MCF 10A (cell line): Measurements from ENCODE around the gene MFSD11. TPM values are rescaled to one million over a fixed set of nuclear protein-coding genes. Genes with fewer than 3 reads are reported as not detected.
A peak's percentile ranks its signal among the peaks of the same experiment; 100 is the strongest.

Experiments
- BruUV-seq: library from RNA; stranded (reverse); fragments of 400-500 nt; replicated peaks from 2 replicates; lab custom pipeline; 2021; lab: Mats Ljungman, UMichigan
- CTCF ChIA-PET: fragments of 300-600 bp; sonication (Branson Sonifier 250); formaldehyde crosslinking; extraction: SDS; loops from one replicate; lab custom pipeline; 2021; ENCODE audit warnings: antibody characterized with exemption, inconsistent platforms; lab: Yijun Ruan, JAX
- POLR2A ChIA-PET: fragments of 300-600, 350-650 bp; sonication (Branson Sonifier 250); formaldehyde crosslinking; extraction: SDS; loops from one replicate; lab custom pipeline; 2020; ENCODE audit warnings: antibody characterized with exemption, inconsistent platforms; lab: Yijun Ruan, JAX
- DNase-seq: peaks from one replicate; pipeline ENCODE4 v3.0.0-alpha.2; 2018; ENCODE audit not compliant: unreplicated experiment
- H3K27ac Mint-ChIP-seq: one replicate; pipeline ENCODE4 v1.8.0; 2022; ENCODE audit warnings: mild to moderate bottlenecking, low read depth, mixed read lengths; ENCODE audit not compliant: unreplicated experiment
- H3K27me3 Mint-ChIP-seq: one replicate; pipeline ENCODE4 v1.8.0; 2022; ENCODE audit warnings: mixed read lengths; ENCODE audit not compliant: insufficient read depth, unreplicated experiment
- H3K36me3 Mint-ChIP-seq: one replicate; pipeline ENCODE4 v1.8.0; 2022; ENCODE audit warnings: mild to moderate bottlenecking, moderate library complexity, mixed read lengths; ENCODE audit not compliant: insufficient read depth, unreplicated experiment
- H3K4me1 Mint-ChIP-seq: one replicate; pipeline ENCODE4 v1.8.0; 2022; ENCODE audit warnings: mixed read lengths; ENCODE audit not compliant: insufficient read depth, unreplicated experiment
- H3K4me3 Mint-ChIP-seq: one replicate; pipeline ENCODE4 v1.8.0; 2022; ENCODE audit warnings: mild to moderate bottlenecking, moderate library complexity, mixed read lengths; ENCODE audit not compliant: unreplicated experiment
- H3K9me3 Mint-ChIP-seq: one replicate; pipeline ENCODE4 v1.8.0; 2022; ENCODE audit warnings: mixed read lengths; ENCODE audit not compliant: unreplicated experiment
- intact Hi-C: fragments of 100-400 bp; cut with micrococcal nuclease; formaldehyde crosslinking; loops from 2 replicates; pipeline ENCODE4 v1.14.1; 2022
- total RNA-seq: library from RNA; stranded (reverse); gene quantifications from 2 replicates; pipeline ENCODE4 v1.2.3, GENCODE V29; 2022
- TF ChIP-seq, protein P1 (sequence below): fragments of 200-600 bp; IDR thresholded peaks from one replicate; pipeline ENCODE4 v1.8.0; 2022; ENCODE audit warnings: antibody characterized with exemption, mild to moderate bottlenecking; ENCODE audit not compliant: unreplicated experiment

The MFSD11 gene
- total RNA-seq, 1 experiment from 2014 or later, result 11.6 TPM

DNA sequence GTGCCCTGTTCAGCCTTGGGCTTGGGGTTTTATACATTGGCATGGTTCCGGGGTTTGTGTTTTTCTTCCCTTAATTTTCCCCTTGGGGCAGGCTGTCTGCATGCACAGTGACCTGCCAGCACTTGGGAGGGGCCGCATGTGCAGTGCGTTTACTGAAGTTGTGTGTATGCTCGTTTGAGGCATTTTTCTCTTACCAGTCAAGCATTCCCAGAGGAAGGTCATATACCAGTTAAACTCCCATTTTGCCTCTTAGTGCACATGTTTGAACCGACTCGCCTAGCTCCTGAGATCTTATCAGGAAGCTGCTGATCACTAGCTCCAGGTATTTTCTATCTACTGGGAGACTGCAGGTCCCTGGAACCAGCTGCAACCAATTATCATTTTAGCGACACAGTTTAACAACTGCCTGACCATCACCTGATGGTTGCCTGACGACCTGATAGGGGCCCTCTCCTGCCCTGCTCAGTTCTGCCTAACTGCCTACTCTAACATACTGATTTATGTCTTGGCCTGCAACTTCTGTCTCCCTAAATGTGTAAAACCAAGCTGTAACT, 51.4 kb downstream of the MFSD11 start:
- CTCF ChIA-PET, result interaction anchor here (0.6 kb wide), 1 partner anchor 32 kb away, joined by 3 read pairs; no protein-coding TSS in a partner anchor
- H3K9me3 Mint-ChIP-seq, result no peaks in the 10 kb centered on the region
- POLR2A ChIA-PET, result interaction anchor here (0.6 to 1.0 kb wide), 2 partner anchors 24 to 51 kb away, joined by 3 to 4 read pairs; partner anchors contain the start of gene MFSD11
- H3K4me1 Mint-ChIP-seq, result no peaks in the 10 kb centered on the region
- no peak overlapping the region for H3K4me3 Mint-ChIP-seq
- BruUV-seq, result no TSS peak
- no peaks in the 10 kb centered on the region for H3K36me3 Mint-ChIP-seq
- intact Hi-C loops, result no loop called here
- TF ChIP-seq, protein P1, sequence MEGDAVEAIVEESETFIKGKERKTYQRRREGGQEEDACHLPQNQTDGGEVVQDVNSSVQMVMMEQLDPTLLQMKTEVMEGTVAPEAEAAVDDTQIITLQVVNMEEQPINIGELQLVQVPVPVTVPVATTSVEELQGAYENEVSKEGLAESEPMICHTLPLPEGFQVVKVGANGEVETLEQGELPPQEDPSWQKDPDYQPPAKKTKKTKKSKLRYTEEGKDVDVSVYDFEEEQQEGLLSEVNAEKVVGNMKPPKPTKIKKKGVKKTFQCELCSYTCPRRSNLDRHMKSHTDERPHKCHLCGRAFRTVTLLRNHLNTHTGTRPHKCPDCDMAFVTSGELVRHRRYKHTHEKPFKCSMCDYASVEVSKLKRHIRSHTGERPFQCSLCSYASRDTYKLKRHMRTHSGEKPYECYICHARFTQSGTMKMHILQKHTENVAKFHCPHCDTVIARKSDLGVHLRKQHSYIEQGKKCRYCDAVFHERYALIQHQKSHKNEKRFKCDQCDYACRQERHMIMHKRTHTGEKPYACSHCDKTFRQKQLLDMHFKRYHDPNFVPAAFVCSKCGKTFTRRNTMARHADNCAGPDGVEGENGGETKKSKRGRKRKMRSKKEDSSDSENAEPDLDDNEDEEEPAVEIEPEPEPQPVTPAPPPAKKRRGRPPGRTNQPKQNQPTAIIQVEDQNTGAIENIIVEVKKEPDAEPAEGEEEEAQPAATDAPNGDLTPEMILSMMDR, result no peak
- no peak overlapping the region for H3K27ac Mint-ChIP-seq
- DNase-seq, result no peak
- H3K27me3 Mint-ChIP-seq, result no peaks in the 10 kb centered on the region

DNA sequence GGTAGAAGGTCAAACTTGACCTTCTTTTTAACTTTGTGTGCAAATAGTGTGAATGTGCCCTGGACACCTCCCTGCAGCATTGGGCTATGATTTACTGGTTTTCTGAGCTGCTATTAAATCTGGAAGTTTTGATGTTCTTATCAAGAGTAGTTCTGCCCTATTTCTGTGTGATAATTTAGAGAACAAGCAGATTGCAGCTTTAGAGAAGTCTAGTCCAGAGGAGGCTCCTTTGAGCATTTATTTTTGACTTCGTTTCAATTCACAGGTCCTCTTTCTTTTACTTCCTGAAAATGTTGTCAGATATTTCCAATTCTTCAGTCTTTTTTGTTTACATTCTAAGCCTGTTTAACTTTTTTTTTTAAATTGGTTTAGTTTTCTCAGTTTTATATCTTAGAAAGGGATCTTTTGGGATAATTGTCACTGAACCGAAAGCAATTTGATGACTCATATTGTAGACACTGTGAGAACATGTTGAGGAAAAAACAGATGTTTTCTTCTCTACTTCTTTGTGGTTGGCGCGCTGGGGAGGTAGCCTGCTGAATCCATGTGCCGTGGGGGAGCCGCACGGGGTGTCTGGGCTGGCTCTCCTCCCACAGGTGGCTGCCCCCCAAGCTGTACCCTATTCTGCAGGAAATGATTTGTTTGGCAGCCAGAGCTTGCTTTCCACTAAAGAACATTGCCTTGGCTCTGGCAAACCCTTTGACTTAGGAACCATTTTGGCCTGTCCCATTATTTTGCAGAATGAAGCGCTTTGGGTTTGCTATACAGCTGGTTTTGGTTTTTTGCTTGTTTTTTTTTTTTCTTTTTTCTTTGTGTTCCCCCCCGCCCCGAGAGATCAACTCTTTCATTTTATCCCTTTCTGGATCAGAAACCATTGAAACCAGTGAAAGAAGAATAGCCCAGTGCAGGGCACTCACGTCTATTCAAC, 53.4 kb downstream of the MFSD11 start:
- DNase-seq, result peak; percentile 59
- no peaks in the 10 kb centered on the region for H3K4me1 Mint-ChIP-seq
- TF ChIP-seq, protein P1, result no peak
- intact Hi-C loops, result no loop called here
- BruUV-seq, result no TSS peak
- H3K27ac Mint-ChIP-seq, result peak overlapping the region; percentile 79
- ChIA-PET POLR2A (interaction anchor here (0.6 to 0.7 kb wide), 3 partner anchors 9 to 301 kb away, joined by 3 read pairs; no protein-coding TSS in a partner anchor), CTCF (interaction anchor here (0.6 to 0.7 kb wide), 3 partner anchors 41 to 250 kb away, joined by 3 read pairs; no protein-coding TSS in a partner anchor)
- no peaks in the 10 kb centered on the region for H3K27me3 Mint-ChIP-seq
- no peaks in the 10 kb centered on the region for H3K36me3 Mint-ChIP-seq
- H3K4me3 Mint-ChIP-seq, result peak overlapping the region; percentile 52
- H3K9me3 Mint-ChIP-seq, result no peaks in the 10 kb centered on the region

DNA sequence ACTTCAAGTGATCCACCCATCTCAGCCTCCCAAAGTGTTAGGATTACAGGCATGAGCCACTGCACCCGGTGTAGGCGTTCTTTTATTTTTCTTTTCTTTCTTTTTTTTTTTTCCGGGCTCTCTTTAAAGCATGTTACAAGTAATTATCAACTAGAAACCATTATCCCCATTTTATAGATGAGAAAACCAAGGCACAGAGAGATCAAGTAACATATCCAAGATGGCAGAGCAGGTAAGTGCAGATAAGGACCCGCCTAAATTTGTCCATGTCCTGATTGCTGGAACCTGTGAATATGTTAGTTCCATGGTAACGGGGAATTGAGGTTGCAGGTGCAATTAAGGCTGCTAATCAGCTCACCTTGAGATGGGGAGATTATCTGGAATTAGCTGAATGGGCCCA, 54.4 kb downstream of the MFSD11 start:
- CTCF ChIA-PET, result interaction anchor here (0.6 kb wide), 1 partner anchor 75 kb away, joined by 3 read pairs; no protein-coding TSS in a partner anchor
- no peak for DNase-seq
- BruUV-seq, result no TSS peak
- intact Hi-C loops, result no loop called here
- Mint-ChIP-seq H3K27me3 (no peaks in the 10 kb centered on the region), H3K4me1 (no peaks in the 10 kb centered on the region), H3K9me3 (no peaks in the 10 kb centered on the region), H3K27ac (no peak overlapping the region), H3K36me3 (no peaks in the 10 kb centered on the region), H3K4me3 (no peak overlapping the region)
- TF ChIP-seq, protein P1, result no peak
- POLR2A ChIA-PET, result no interaction called here

DNA sequence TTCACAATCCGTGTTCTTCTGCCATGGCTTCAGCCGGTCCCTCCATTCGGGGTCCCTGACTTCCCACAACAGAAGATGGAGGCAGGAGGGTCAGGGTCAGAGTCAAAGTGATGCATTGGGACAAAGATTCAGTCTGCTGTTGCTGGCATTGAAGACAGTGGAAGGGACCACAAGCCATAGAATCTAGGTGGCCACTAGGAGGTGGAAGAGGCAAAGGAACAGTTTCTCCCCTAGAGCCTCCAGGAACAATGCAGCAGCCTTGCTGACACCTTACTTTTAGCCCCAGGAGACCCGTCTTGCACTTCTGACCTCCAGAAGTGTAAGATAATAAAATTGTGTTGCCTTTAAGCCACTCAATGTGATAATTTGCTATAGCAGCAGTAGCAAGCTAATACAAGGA, 55.9 kb downstream of the MFSD11 start:
- CTCF ChIA-PET, result no interaction called here
- no peaks in the 10 kb centered on the region for H3K27me3 Mint-ChIP-seq
- DNase-seq, result peak; percentile 60
- H3K4me3 Mint-ChIP-seq, result no peak overlapping the region
- H3K36me3 Mint-ChIP-seq, result no peaks in the 10 kb centered on the region
- intact Hi-C loops, result loop anchor here (1.0 kb wide), 1 partner anchor 263 kb away; no protein-coding TSS in a partner anchor
- TF ChIP-seq, protein P1, result peak; percentile 38
- no peaks in the 10 kb centered on the region for H3K4me1 Mint-ChIP-seq
- H3K27ac Mint-ChIP-seq, result no peak overlapping the region
- POLR2A ChIA-PET, result no interaction called here
- H3K9me3 Mint-ChIP-seq, result no peaks in the 10 kb centered on the region
- BruUV-seq, result no TSS peak
